Esophagus muscularis mucosa (tissue), 3 donors: ENCODE data around the gene SHISA6.

Experiments used
- CTCF ChIP-seq, 3 experiments: fragments of 200-600 bp in 2 of 3; fragments of 450-650 bp in 1 of 3; sonication (generic) in 2 of 3; IDR thresholded peaks; one replicate each; pipeline ENCODE4 v1.5.1; 2017 to 2019; ENCODE audit warnings: antibody characterized with exemption in 3 of 3, mild to moderate bottlenecking in 2 of 3, moderate library complexity in 1 of 3
- POLR2A ChIP-seq: fragments of 450-650 bp; IDR thresholded peaks from one replicate; pipeline ENCODE4 v1.6.1; 2017; ENCODE audit warnings: antibody characterized with exemption, moderate library complexity, mild to moderate bottlenecking, low read depth
- POLR2AphosphoS5 ChIP-seq, 2 donors: sonication (generic); formaldehyde crosslinking; IDR thresholded peaks; one replicate each; pipeline ENCODE4 v1.6.1; 2017; ENCODE audit warnings: antibody characterized with exemption in 2 of 2

GRCh38 chr17:11273596-11273995, 32.6 kb downstream of the SHISA6 start:
- TF ChIP-seq POLR2A (no peak), CTCF (IDR thresholded peaks at IDR 0.05) (no peak), POLR2AphosphoS5 (IDR thresholded peaks at IDR 0.05) (no peak)
